SK-N-SH (cell line): ENCODE results near the gene BCL2L13. TPM values are rescaled to one million over a fixed set of nuclear protein-coding genes. Genes with fewer than 3 reads are reported as not detected.
"Not testable (repeated sequence)": the region's sequence is repeated elsewhere in the genome, so short reads cannot be mapped to it uniquely, and the experiment has no call there.

Experiments used
- CTCF ChIA-PET: fragments of 300-600, 350-600 bp; formaldehyde crosslinking; extraction: SDS; loops from one replicate; lab custom pipeline; 2021; lab: Yijun Ruan, JAX
- POLR2A ChIA-PET: fragments of 350-600 bp; sonication (Branson Sonifier 250); formaldehyde crosslinking; extraction: SDS; loops from one replicate; lab custom pipeline; 2020; ENCODE audit warnings: antibody characterized with exemption, inconsistent platforms; lab: Yijun Ruan, JAX
- DNase-seq: peaks from one replicate; pipeline ENCODE4 v3.0.0; 2012
- H2AFZ ChIP-seq: fragments of 200-600 bp; sonication (generic); 2 replicates; pipeline ENCODE4 v1.8.1; 2016; ENCODE audit warnings: antibody characterized with exemption, mild to moderate bottlenecking, low read depth
- H3F3A ChIP-seq: fragments of 200-600 bp; sonication (generic); replicated peaks from 2 replicates; pipeline ENCODE3; 2016; ENCODE audit warnings: antibody characterized with exemption, mild to moderate bottlenecking; ENCODE audit not compliant: insufficient read depth
- H3K27ac ChIP-seq, 2 experiments: fragments of 200-500 bp in 1 of 2; fragments of 200-600 bp in 1 of 2; sonication (Bioruptor generic) in 1 of 2; sonication (generic), shearing (Covaris generic) in 1 of 2; 2 replicates each; pipeline versions ENCODE4 v1.5.1 to v1.6.1; 2014 to 2016; ENCODE audit warnings: low read depth in 2 of 2, inconsistent platforms in 1 of 2, low read length in 1 of 2, mild to moderate bottlenecking in 1 of 2, mixed read lengths in 1 of 2
- H3K27me3 ChIP-seq: fragments of 200-600 bp; sonication (generic), shearing (Covaris generic); 2 replicates; pipeline ENCODE4 v1.6.1; 2016; ENCODE audit warnings: mixed run types; ENCODE audit not compliant: insufficient read depth
- H3K36me3 ChIP-seq, 2 experiments: fragments of 200-500 bp in 1 of 2; fragments of 200-600 bp in 1 of 2; sonication (Bioruptor generic) in 1 of 2; sonication (generic) in 1 of 2; replicated peaks in 1 of 2; 2 replicates each; pipeline versions ENCODE3 to v1.5.1; 2014 to 2016; ENCODE audit warnings: low read length in 1 of 2, mild to moderate bottlenecking in 1 of 2; ENCODE audit not compliant: insufficient read depth in 2 of 2, control insufficient read depth in 1 of 2
- H3K4me1 ChIP-seq, 2 experiments: fragments of 200-500 bp in 1 of 2; fragments of 200-600 bp in 1 of 2; sonication (Bioruptor generic) in 1 of 2; sonication (generic), shearing (Covaris generic) in 1 of 2; 2 replicates each; pipeline versions ENCODE4 v1.5.1 to v1.6.1; 2014 to 2016; ENCODE audit warnings: low read depth in 1 of 2, low read length in 1 of 2, mixed run types in 1 of 2; ENCODE audit not compliant: insufficient read depth in 2 of 2, control insufficient read depth in 1 of 2
- H3K4me2 ChIP-seq: fragments of 200-600 bp; sonication (generic), shearing (Covaris generic); 2 replicates; pipeline ENCODE4 v1.6.1; 2017; ENCODE audit warnings: mixed run types
- H3K4me3 ChIP-seq, 2 experiments: fragments of 200-500 bp in 1 of 2; fragments of 200-600 bp in 1 of 2; sonication (Bioruptor generic) in 1 of 2; sonication (generic), shearing (Covaris generic) in 1 of 2; 2 replicates each; pipeline versions ENCODE4 v1.5.1 to v1.8.1; 2014 to 2016; ENCODE audit warnings: low read depth in 2 of 2, inconsistent platforms in 1 of 2, low read length in 1 of 2, mild to moderate bottlenecking in 1 of 2, mixed read lengths in 1 of 2, moderate library complexity in 1 of 2
- H3K79me2 ChIP-seq: fragments of 200-600 bp; sonication (generic); 2 replicates; pipeline ENCODE4 v1.8.1; 2017; ENCODE audit warnings: mild to moderate bottlenecking; ENCODE audit not compliant: insufficient read depth
- H3K9ac ChIP-seq: fragments of 200-600 bp; sonication (generic); 2 replicates; pipeline ENCODE4 v1.6.1; 2017; ENCODE audit warnings: mixed run types
- H3K9me2 ChIP-seq: fragments of 200-600 bp; sonication (generic); 2 replicates; pipeline ENCODE4 v1.6.1; 2017; ENCODE audit warnings: mixed run types
- H3K9me3 ChIP-seq: fragments of 200-600 bp; sonication (generic); 2 replicates; pipeline ENCODE4 v1.6.1; 2017; ENCODE audit warnings: mixed run types, mild to moderate bottlenecking, moderate library complexity
- H4K20me1 ChIP-seq: fragments of 200-600 bp; sonication (generic); 2 replicates; pipeline ENCODE4 v1.6.1; 2017; ENCODE audit warnings: mild to moderate bottlenecking, mixed run types; ENCODE audit not compliant: insufficient read depth
- ELF1 ChIP-seq: IDR thresholded peaks from 2 replicates; pipeline ENCODE4 v1.4.0; 2012
- GATA2 ChIP-seq: sonication (generic); formaldehyde crosslinking; IDR thresholded peaks from 2 replicates; pipeline ENCODE4 v1.5.0; 2020; ENCODE audit warnings: mild to moderate bottlenecking, missing genetic modification reagents
- JUND ChIP-seq: IDR thresholded peaks from 2 replicates; pipeline ENCODE4 v1.4.0; 2012
- MEF2A ChIP-seq: IDR thresholded peaks from 2 replicates; pipeline ENCODE4 v1.4.0; 2012; ENCODE audit warnings: low read depth, borderline replicate concordance
- MXI1 ChIP-seq: IDR thresholded peaks from 2 replicates; pipeline ENCODE4 v1.6.1; 2012; ENCODE audit warnings: mild to moderate bottlenecking, low read depth, low read length, improper control_type of control experiment
- RFX5 ChIP-seq: IDR thresholded peaks from 2 replicates; pipeline ENCODE4 v1.6.1; 2012; ENCODE audit warnings: mild to moderate bottlenecking, improper control_type of control experiment, low read length
- WGBS: methylation state at CpG from one replicate; pipeline ENCODE4 v1.1.6; 2017; ENCODE audit warnings: low lambda C conversion rate; 5-methylcytosine and 5-hydroxymethylcytosine counted together
- polyA plus RNA-seq, 3 experiments: library from polyadenylated mRNA; depleted of rRNA; stranded (reverse); fragments of >200 nt; gene quantifications; 2 replicates each; pipeline ENCODE4 v1.2.3, GENCODE V29; 2012
- TF ChIP-seq, protein P1 (sequence below): IDR thresholded peaks from 2 replicates; pipeline ENCODE4; 2012
- TF ChIP-seq, protein P2 (sequence below): IDR thresholded peaks from 2 replicates; pipeline ENCODE4 v1.6.1; 2012; ENCODE audit warnings: mild to moderate bottlenecking, low read depth, low read length, moderate library complexity
- TF ChIP-seq, protein P3 (sequence below): IDR thresholded peaks from 2 replicates; pipeline ENCODE4 v1.4.0; 2012; ENCODE audit warnings: low read depth, borderline replicate concordance

Gene BCL2L13
- polyA plus RNA-seq, 1 of the 3 experiments (the other 2 are of a cell fraction), result 37.1 TPM

DNA sequence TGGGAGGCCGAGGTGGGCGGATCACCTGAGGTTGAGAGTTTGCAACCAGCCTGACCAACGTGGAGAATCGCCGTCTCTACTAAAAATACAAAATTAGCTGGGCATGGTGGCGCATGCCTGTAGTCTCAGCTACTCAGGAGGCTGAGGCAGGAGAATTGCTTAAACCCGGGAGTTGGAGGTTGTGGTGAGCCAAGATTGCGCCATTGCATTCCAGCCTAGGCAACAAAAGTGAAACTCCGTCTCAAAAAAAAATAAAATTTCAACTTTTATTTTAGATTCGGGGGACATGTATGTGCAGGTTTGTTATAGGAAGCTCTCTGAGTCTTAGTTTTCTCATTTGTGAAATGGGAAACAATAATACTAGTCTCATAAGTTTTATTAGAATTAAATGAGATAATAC lies 58.6 kb downstream of the BCL2L13 start:
- H3K4me1 ChIP-seq, result peaks cover 0 to 11% of the 10 kb centered on the region in 2 experiments; a peak in 1 of 4 replicates
- 95% methylated on average over 10 of the region's 10 CpGs for WGBS
- H3K27me3 ChIP-seq, POLR2A ChIA-PET, H3K27ac ChIP-seq, H4K20me1 ChIP-seq, H3K4me3 ChIP-seq, H3K9ac ChIP-seq, H3K9me3 ChIP-seq, H3K9me2 ChIP-seq, H3K79me2 ChIP-seq, H2AFZ ChIP-seq, DNase-seq, H3K4me2 ChIP-seq: not testable (repeated sequence)
- peaks cover 19% of the 10 kb centered on the region for H3F3A ChIP-seq
- peaks cover 5 to 10% of the 10 kb centered on the region in 2 experiments for H3K36me3 ChIP-seq
- CTCF ChIA-PET, result interaction anchor here (1.1 kb wide), 1 partner anchor 139 kb away, joined by 3 read pairs; no protein-coding TSS in a partner anchor

DNA sequence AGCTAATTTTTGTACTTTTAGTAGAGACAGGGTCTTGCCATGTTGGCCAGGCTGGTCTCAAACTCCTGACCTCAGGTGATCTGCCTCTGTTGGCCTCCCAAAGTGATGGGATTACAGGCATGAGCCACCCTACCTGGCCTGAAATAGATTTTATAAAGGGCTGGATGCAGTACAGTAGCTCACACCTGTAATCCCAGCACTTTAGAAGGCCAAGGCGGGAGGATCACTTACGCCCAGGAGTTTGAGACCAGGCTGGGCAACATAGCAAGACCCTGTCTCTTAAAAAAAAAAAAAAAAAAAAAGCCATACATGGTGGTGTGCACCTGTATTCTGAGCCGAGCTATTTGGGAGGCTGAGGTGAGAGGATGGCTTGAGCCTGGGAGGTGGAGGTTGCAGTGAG lies 59.7 kb downstream of the BCL2L13 start:
- CTCF ChIA-PET, DNase-seq, H3K27me3 ChIP-seq, H3K9me2 ChIP-seq, H3K79me2 ChIP-seq, H3K9ac ChIP-seq, H3K4me3 ChIP-seq, H3K27ac ChIP-seq, H2AFZ ChIP-seq, H3K9me3 ChIP-seq, H4K20me1 ChIP-seq, POLR2A ChIA-PET, H3K4me2 ChIP-seq: not testable (repeated sequence)
- peaks cover 20% of the 10 kb centered on the region for H3F3A ChIP-seq
- peaks cover 0 to 11% of the 10 kb centered on the region in 2 experiments; a peak in 1 of 4 replicates for H3K4me1 ChIP-seq
- peaks cover 6 to 14% of the 10 kb centered on the region in 2 experiments for H3K36me3 ChIP-seq
- 100% methylated on average over 3 of the region's 3 CpGs for WGBS

DNA sequence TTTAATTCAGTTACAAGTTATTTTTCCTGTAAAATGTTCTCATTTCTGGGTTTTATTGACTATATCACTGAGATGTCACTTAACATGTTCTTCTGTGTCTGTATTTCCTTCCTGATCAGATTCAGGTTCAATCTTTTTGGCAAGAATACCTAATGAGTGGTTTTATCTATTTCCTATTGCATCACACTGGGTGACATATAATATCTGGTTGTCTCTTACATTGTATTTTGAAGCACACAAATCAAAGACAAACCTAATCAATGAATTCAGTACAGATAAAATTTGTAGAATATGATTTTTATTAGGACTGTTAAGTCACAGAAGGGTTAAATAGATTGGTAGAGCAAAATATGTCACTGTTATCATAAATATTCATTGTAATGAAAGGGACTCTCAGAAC lies 60.4 kb downstream of the BCL2L13 start:
- Histone ChIP-seq H4K20me1 (no peaks in the 10 kb centered on the region), H3K27me3 (no peaks in the 10 kb centered on the region), H3K79me2 (no peaks in the 10 kb centered on the region; the same call in 1 of the 2 replicates), H3F3A (peaks cover 25% of the 10 kb centered on the region), H3K27ac (no peak overlapping the region), H3K4me2 (no peak overlapping the region), H3K9ac (no peak overlapping the region)
- no peak for DNase-seq
- TF ChIP-seq GATA2, result no peak
- no peak for TF ChIP-seq ELF1
- TF ChIP-seq, protein P1, sequence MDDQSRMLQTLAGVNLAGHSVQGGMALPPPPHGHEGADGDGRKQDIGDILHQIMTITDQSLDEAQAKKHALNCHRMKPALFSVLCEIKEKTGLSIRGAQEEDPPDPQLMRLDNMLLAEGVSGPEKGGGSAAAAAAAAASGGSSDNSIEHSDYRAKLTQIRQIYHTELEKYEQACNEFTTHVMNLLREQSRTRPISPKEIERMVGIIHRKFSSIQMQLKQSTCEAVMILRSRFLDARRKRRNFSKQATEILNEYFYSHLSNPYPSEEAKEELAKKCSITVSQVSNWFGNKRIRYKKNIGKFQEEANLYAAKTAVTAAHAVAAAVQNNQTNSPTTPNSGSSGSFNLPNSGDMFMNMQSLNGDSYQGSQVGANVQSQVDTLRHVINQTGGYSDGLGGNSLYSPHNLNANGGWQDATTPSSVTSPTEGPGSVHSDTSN, result no peak
- TF ChIP-seq, protein P2, sequence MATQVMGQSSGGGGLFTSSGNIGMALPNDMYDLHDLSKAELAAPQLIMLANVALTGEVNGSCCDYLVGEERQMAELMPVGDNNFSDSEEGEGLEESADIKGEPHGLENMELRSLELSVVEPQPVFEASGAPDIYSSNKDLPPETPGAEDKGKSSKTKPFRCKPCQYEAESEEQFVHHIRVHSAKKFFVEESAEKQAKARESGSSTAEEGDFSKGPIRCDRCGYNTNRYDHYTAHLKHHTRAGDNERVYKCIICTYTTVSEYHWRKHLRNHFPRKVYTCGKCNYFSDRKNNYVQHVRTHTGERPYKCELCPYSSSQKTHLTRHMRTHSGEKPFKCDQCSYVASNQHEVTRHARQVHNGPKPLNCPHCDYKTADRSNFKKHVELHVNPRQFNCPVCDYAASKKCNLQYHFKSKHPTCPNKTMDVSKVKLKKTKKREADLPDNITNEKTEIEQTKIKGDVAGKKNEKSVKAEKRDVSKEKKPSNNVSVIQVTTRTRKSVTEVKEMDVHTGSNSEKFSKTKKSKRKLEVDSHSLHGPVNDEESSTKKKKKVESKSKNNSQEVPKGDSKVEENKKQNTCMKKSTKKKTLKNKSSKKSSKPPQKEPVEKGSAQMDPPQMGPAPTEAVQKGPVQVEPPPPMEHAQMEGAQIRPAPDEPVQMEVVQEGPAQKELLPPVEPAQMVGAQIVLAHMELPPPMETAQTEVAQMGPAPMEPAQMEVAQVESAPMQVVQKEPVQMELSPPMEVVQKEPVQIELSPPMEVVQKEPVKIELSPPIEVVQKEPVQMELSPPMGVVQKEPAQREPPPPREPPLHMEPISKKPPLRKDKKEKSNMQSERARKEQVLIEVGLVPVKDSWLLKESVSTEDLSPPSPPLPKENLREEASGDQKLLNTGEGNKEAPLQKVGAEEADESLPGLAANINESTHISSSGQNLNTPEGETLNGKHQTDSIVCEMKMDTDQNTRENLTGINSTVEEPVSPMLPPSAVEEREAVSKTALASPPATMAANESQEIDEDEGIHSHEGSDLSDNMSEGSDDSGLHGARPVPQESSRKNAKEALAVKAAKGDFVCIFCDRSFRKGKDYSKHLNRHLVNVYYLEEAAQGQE, result no peak
- TF ChIP-seq JUND, result no peak
- TF ChIP-seq MXI1, result no peak
- TF ChIP-seq, protein P3, sequence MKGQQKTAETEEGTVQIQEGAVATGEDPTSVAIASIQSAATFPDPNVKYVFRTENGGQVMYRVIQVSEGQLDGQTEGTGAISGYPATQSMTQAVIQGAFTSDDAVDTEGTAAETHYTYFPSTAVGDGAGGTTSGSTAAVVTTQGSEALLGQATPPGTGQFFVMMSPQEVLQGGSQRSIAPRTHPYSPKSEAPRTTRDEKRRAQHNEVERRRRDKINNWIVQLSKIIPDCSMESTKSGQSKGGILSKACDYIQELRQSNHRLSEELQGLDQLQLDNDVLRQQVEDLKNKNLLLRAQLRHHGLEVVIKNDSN, result no peak
- no peak for TF ChIP-seq MEF2A
- TF ChIP-seq RFX5, result no peak
- TF ChIP-seq, all 33 proteins: peak for 0
- CTCF ChIA-PET, result no interaction called here
- Histone ChIP-seq H2AFZ (no peak overlapping the region), H3K9me2 (no peaks in the 10 kb centered on the region), H3K4me1 (peaks cover 0 to 11% of the 10 kb centered on the region in 2 experiments; a peak in 1 of 4 replicates), H3K36me3 (peaks cover 9 to 20% of the 10 kb centered on the region in 2 experiments), H3K9me3 (no peaks in the 10 kb centered on the region), H3K4me3 (no peak overlapping the region)
- POLR2A ChIA-PET, result no interaction called here
